SK-N-MC (cell line): ENCODE data around the gene OTOP1.

Experiments used
- EZH2 ChIP-seq: fragments of 200-600 bp; sonication (generic); IDR thresholded peaks from one replicate; pipeline ENCODE4 v1.6.1; 2017; ENCODE audit warnings: antibody characterized with exemption
- FOXP2 ChIP-seq: optimal IDR thresholded peaks from 2 replicates; pipeline ENCODE3; 2011; ENCODE audit warnings: mild to moderate bottlenecking, moderate library complexity; ENCODE audit not compliant: insufficient read depth; ENCODE audit errors: extremely low read length, control extremely low read depth
- POLR2AphosphoS5 ChIP-seq: IDR thresholded peaks from 2 replicates; pipeline ENCODE4 v1.6.1; 2012; ENCODE audit warnings: mild to moderate bottlenecking, low read depth, low read length, borderline replicate concordance

- TF ChIP-seq EZH2, result no peak
- TF ChIP-seq POLR2AphosphoS5, result no peak
- no peak for TF ChIP-seq FOXP2
These were observed 20.9 kb upstream of the OTOP1 start for GRCh38 chr4:4247696-4248028.
